Measurements from ENCODE around the gene ALG1L2.
"Not testable (repeated sequence)": the region's sequence is repeated elsewhere in the genome, so short reads cannot be mapped to it uniquely, and the experiment has no call there.

Gene ALG1L2, protein sequence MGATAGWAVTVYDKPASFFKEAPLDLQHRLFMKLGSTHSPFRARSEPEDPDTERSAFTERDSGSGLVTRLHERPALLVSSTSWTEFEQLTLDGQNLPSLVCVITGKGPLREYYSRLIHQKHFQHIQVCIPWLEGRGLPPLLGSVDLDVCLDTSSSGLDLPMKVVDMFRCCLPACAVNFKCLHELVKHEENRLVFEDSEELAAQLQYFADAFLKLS

DNA sequence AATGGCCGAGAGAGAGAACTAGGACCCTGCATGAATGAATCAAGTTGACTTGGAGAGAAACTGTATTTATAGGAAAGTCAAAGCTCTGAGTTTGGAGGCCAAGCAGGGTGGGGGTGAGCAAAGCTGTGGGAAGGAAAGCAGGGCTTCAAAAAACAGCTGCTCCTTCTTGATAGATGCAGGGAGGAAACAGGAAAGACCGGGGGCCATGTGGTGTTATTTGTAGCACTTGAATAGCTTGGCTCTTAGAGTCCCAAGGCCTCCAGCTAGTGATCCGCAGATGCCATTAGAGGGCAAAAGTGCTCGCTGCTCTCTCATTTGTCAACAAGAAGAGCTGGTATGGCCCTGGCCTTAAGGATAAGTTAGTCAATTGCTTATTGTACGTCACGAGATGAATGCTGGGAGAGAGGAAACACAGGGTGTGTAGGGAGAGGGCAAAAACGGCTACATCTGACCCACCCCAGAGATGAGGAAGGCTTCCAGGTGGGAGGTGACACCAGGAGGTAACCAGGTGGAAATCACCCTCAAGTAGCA lies at the start of gene ALG1L2:
ALG1L2 (plus strand) TSS at position 481 of the 531 bp plus-strand sequence. CDS start 186 bp downstream, outside the sequence.
- no peaks in the 10 kb centered on the region for H3K36me3 ChIP-seq (ENCODE audit: control insufficient read depth, low read depth, low read length)
- no peaks in the 10 kb centered on the region for H3K4me1 ChIP-seq (ENCODE audit: control insufficient read depth, low read depth, low read length)
- no peak within 1 kb of the TSS for H3K9ac ChIP-seq (ENCODE audit: low read length)
- no peak within 1 kb of the TSS for H3K27ac ChIP-seq (ENCODE audit: low read length)
- H3K9me3 ChIP-seq (ENCODE audit: control insufficient read depth, low read depth, low read length), result no peaks in the 10 kb centered on the region
- no peaks in the 10 kb centered on the region for H3K27me3 ChIP-seq (ENCODE audit: control insufficient read depth, insufficient read depth, low read length)
- no peak within 1 kb of the TSS for H3K4me3 ChIP-seq (ENCODE audit: low read length)

DNA sequence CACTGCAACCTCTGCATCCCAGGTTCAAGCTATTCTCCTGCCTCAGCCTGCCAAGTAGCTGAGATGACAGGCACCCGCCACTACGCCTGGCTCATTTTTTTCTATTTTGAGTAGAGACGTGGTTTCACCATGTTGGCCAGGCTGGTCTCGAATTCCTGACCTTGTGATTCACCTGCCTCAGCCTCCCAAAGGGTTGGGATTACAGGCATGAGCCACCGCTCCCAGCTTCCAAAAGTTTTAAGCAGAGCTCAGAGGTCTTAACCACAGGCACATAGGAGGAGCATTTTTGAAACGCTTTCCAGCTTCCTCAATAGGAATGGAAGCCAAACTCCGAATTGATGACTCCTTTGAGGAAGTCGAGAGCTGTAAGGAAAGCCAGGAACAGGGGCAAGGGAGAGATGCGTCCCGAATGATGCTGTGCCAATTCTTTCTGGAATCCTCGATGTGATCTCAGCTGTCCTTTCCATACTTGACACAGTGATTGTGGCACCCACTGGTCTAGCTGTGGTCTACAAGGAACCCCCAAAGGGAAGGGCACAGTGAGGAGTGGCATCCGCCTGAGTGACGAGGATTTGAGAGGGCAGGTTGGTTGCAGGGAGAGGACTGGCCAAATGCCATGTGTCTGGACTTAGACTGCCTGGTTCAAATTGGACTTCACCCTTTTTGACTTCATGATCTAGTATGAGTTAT lies 44.4 kb upstream of the ALG1L2 start:
- not testable (repeated sequence) for H3K27ac ChIP-seq (ENCODE audit: low read length); H3K9ac ChIP-seq (ENCODE audit: low read length); H3K4me1 ChIP-seq (ENCODE audit: control insufficient read depth, low read depth, low read length); H3K4me3 ChIP-seq (ENCODE audit: low read length); H3K9me3 ChIP-seq (ENCODE audit: control insufficient read depth, low read depth, low read length); H3K36me3 ChIP-seq (ENCODE audit: control insufficient read depth, low read depth, low read length); H3K27me3 ChIP-seq (ENCODE audit: control insufficient read depth, insufficient read depth, low read length)

DNA sequence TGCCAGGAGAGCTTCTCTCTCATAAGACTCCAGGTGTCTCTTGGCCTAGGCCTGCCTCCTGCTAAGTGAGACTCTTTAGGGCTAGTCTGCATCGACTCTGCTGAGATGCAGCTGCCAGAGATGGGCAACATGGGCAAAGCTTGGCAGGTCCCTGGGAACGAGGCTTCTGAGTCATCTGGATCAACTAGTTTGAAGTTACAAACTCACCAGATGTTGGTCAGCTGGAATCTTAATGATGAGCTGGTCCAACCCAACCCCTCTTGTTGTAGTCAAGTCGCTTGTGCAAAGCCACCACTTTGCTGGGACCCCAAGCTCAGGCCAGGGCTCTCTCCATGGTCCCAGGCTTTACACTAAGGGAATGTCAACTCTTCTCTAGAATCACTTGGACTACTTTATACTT lies 38.9 kb upstream of the ALG1L2 start:
- not testable (repeated sequence) for H3K9ac ChIP-seq (ENCODE audit: low read length); H3K27ac ChIP-seq (ENCODE audit: low read length); H3K9me3 ChIP-seq (ENCODE audit: control insufficient read depth, low read depth, low read length); H3K27me3 ChIP-seq (ENCODE audit: control insufficient read depth, insufficient read depth, low read length); H3K4me3 ChIP-seq (ENCODE audit: low read length); H3K36me3 ChIP-seq (ENCODE audit: control insufficient read depth, low read depth, low read length); H3K4me1 ChIP-seq (ENCODE audit: control insufficient read depth, low read depth, low read length)

DNA sequence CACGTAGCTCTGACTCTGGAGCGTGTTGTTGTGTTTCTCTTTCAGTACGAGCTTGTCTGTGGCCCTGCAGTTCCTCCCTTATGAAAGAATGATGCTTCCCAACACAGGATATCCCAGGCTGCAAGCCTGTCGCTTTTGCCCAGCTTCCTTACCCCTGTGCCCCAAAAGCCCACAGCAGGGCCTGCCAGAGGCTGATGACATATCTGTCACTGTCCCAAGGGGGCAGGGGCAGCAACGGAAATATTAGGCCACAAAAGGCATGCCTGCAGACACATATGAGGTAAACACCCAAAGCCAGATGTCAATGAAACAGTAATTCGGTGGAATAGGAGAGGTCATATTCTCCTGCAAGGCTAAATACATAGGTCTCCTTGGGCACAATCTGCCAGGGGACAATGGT lies 38.0 kb upstream of the ALG1L2 start:
- not testable (repeated sequence) for H3K9me3 ChIP-seq (ENCODE audit: control insufficient read depth, low read depth, low read length); H3K27me3 ChIP-seq (ENCODE audit: control insufficient read depth, insufficient read depth, low read length); H3K4me3 ChIP-seq (ENCODE audit: low read length); H3K4me1 ChIP-seq (ENCODE audit: control insufficient read depth, low read depth, low read length); H3K36me3 ChIP-seq (ENCODE audit: control insufficient read depth, low read depth, low read length); H3K9ac ChIP-seq (ENCODE audit: low read length); H3K27ac ChIP-seq (ENCODE audit: low read length)

- H3K9me3 ChIP-seq (ENCODE audit: control insufficient read depth, low read depth, low read length), result no peaks in the 10 kb centered on the region
- H3K27me3 ChIP-seq (ENCODE audit: control insufficient read depth, insufficient read depth, low read length), result no peaks in the 10 kb centered on the region
- no peaks in the 10 kb centered on the region for H3K36me3 ChIP-seq (ENCODE audit: control insufficient read depth, low read depth, low read length)
- no peak overlapping the region for H3K4me3 ChIP-seq (ENCODE audit: low read length)
- no peaks in the 10 kb centered on the region for H3K4me1 ChIP-seq (ENCODE audit: control insufficient read depth, low read depth, low read length)
- no peak overlapping the region for H3K27ac ChIP-seq (ENCODE audit: low read length)
- H3K9ac ChIP-seq (ENCODE audit: low read length), result no peak overlapping the region
Measured at GRCh38 chr3:130044370-130044769, 37.3 kb upstream of the ALG1L2 start.

DNA sequence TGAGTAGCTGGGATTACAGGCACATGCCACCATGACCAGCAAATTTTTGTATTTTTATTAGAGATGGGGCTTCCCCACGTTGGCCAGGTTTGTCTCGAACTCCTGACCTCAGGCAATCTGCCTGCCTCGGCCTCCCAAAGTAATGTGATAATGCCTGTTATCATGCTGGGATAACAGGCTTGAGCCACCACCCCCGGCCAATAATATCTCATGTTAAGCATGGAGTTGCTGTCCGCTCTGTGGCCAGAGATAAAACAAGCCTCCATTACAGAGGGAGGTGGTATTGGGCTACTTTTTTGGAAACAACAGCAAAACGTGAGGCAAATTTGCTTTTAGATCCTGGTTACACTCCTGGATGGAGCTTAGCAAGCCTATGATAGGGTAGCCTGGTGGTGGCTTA lies 32.9 kb upstream of the ALG1L2 start:
- Histone ChIP-seq H3K36me3 (ENCODE audit: control insufficient read depth, low read depth, low read length) (no peaks in the 10 kb centered on the region), H3K9me3 (ENCODE audit: control insufficient read depth, low read depth, low read length) (no peaks in the 10 kb centered on the region), H3K9ac (ENCODE audit: low read length) (no peak overlapping the region), H3K4me3 (ENCODE audit: low read length) (no peak overlapping the region), H3K27me3 (ENCODE audit: control insufficient read depth, insufficient read depth, low read length) (no peaks in the 10 kb centered on the region), H3K4me1 (ENCODE audit: control insufficient read depth, low read depth, low read length) (no peaks in the 10 kb centered on the region), H3K27ac (ENCODE audit: low read length) (no peak overlapping the region)

DNA sequence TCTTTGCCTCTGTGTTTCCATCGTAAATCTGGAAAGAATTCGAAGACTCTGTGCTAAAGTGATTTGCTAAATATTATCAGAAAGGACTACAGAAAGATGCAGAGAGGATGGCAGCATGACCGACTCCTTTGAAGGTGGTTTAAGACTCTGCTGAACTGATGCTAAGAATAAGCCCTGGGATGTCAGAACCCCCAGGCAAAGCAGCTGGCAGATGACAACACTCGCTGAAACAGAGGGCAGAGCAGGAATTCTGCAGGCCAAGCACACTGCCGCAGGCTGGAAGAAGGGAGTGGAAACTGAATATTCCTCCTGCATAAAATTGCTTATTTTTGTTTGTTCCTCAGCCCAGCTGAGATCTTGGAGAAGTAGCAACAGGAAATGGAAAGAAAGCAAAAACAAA lies 29.3 kb upstream of the ALG1L2 start:
- H3K4me3 ChIP-seq (ENCODE audit: low read length); H3K9ac ChIP-seq (ENCODE audit: low read length); H3K4me1 ChIP-seq (ENCODE audit: control insufficient read depth, low read depth, low read length); H3K27me3 ChIP-seq (ENCODE audit: control insufficient read depth, insufficient read depth, low read length); H3K27ac ChIP-seq (ENCODE audit: low read length); H3K9me3 ChIP-seq (ENCODE audit: control insufficient read depth, low read depth, low read length); H3K36me3 ChIP-seq (ENCODE audit: control insufficient read depth, low read depth, low read length): not testable (repeated sequence)

GRCh38 chr3:130052965-130053364 lies 28.7 kb upstream of the ALG1L2 start:
- H3K27ac ChIP-seq (ENCODE audit: low read length); H3K4me3 ChIP-seq (ENCODE audit: low read length); H3K9me3 ChIP-seq (ENCODE audit: control insufficient read depth, low read depth, low read length); H3K9ac ChIP-seq (ENCODE audit: low read length); H3K4me1 ChIP-seq (ENCODE audit: control insufficient read depth, low read depth, low read length); H3K36me3 ChIP-seq (ENCODE audit: control insufficient read depth, low read depth, low read length); H3K27me3 ChIP-seq (ENCODE audit: control insufficient read depth, insufficient read depth, low read length): not testable (repeated sequence)

DNA sequence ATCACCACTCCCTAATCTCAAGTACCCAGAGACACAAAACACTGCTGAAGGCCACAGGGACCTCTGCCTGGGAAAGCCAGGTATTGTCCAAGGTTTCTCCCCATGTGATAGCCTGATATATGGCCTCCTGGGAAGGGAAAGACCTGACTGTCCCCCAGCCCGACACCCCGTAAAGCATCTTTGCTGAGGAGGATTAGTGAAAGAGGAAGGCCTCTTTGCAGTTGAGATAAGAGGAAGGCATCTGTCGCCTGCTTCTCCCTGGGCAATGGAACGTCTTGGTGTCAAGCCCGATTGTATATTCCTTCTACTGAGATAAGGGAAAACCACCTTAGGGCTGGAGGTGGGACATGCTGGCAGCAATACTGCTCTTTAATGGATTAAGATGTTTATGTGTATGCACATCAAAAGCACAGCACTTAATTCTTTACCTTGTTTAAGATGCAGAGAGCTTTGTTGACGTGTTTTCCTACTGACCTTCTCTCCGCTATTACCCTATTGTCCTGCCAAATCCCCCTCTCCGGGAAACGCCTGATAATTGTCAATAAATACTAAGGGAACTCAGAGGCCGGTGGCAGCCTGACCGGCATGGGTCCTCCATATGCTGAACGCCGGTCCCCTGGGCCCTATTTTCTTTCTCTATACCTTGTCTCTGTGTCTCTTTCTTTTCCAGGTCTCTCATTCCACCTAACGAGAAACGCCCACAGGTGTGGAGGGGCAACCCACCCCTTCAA lies 23.9 kb upstream of the ALG1L2 start:
- not testable (repeated sequence) for H3K9ac ChIP-seq (ENCODE audit: low read length); H3K27me3 ChIP-seq (ENCODE audit: control insufficient read depth, insufficient read depth, low read length); H3K4me1 ChIP-seq (ENCODE audit: control insufficient read depth, low read depth, low read length); H3K27ac ChIP-seq (ENCODE audit: low read length); H3K9me3 ChIP-seq (ENCODE audit: control insufficient read depth, low read depth, low read length); H3K4me3 ChIP-seq (ENCODE audit: low read length); H3K36me3 ChIP-seq (ENCODE audit: control insufficient read depth, low read depth, low read length)

GRCh38 chr3:130058267-130058657 lies 23.4 kb upstream of the ALG1L2 start:
- not testable (repeated sequence) for H3K4me1 ChIP-seq (ENCODE audit: control insufficient read depth, low read depth, low read length); H3K27ac ChIP-seq (ENCODE audit: low read length); H3K4me3 ChIP-seq (ENCODE audit: low read length); H3K9me3 ChIP-seq (ENCODE audit: control insufficient read depth, low read depth, low read length); H3K36me3 ChIP-seq (ENCODE audit: control insufficient read depth, low read depth, low read length); H3K9ac ChIP-seq (ENCODE audit: low read length); H3K27me3 ChIP-seq (ENCODE audit: control insufficient read depth, insufficient read depth, low read length)

- not testable (repeated sequence) for H3K9ac ChIP-seq (ENCODE audit: low read length); H3K4me3 ChIP-seq (ENCODE audit: low read length); H3K27me3 ChIP-seq (ENCODE audit: control insufficient read depth, insufficient read depth, low read length); H3K27ac ChIP-seq (ENCODE audit: low read length); H3K4me1 ChIP-seq (ENCODE audit: control insufficient read depth, low read depth, low read length); H3K9me3 ChIP-seq (ENCODE audit: control insufficient read depth, low read depth, low read length); H3K36me3 ChIP-seq (ENCODE audit: control insufficient read depth, low read depth, low read length)
Measured at GRCh38 chr3:130058716-130059115, 22.9 kb upstream of the ALG1L2 start.

DNA sequence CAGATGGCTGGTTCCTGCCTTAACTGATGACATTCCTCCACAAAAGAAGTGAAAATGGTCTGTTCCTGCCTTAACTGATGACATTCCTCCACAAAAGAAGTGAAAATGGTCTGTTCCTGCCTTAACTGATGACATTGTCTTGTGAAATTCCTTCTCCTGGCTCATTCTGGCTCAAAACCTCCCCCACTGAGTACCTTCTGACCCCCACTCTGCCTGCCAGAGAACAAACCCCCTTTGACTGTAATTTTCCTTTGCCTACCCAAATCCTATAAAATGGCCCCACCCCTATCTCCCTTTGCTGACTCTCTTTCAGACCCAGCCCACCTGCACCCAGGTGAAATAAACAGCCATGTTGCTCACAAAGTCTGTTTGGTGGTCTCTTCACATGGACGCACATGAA lies 22.5 kb upstream of the ALG1L2 start:
- H3K4me1 ChIP-seq (ENCODE audit: control insufficient read depth, low read depth, low read length); H3K36me3 ChIP-seq (ENCODE audit: control insufficient read depth, low read depth, low read length); H3K27ac ChIP-seq (ENCODE audit: low read length); H3K9ac ChIP-seq (ENCODE audit: low read length); H3K9me3 ChIP-seq (ENCODE audit: control insufficient read depth, low read depth, low read length); H3K27me3 ChIP-seq (ENCODE audit: control insufficient read depth, insufficient read depth, low read length); H3K4me3 ChIP-seq (ENCODE audit: low read length): not testable (repeated sequence)

Data from iPS-18a (cell line).